Measurements from ENCODE around the gene SPSB3.

- TF ChIP-seq ZHX1 (CRISPR knock-in tag; IDR thresholded peaks at IDR 0.05; ENCODE audit: low read depth) (no peak), ZBTB34 (CRISPR knock-in tag; IDR thresholded peaks at IDR 0.05) (no peak), EZH2 (conservative IDR thresholded peaks at IDR 0.05; ENCODE audit: low read depth, low read length) (no peak), THAP8 (CRISPR knock-in tag; IDR thresholded peaks at IDR 0.05; ENCODE audit: borderline replicate concordance) (no peak), MLX (CRISPR knock-in tag; IDR thresholded peaks at IDR 0.05) (no peak), ZNF710 (CRISPR knock-in tag; IDR thresholded peaks at IDR 0.05; ENCODE audit: borderline replicate concordance) (no peak), MTERF4 (CRISPR knock-in tag; IDR thresholded peaks at IDR 0.05) (no peak)
Measured at GRCh38 chr16:1778200-1779179, 3.9 kb downstream of the SPSB3 start.

Data from HepG2 (cell line).